HL-60 (cell line): ENCODE measurements around the gene ZCCHC2.

ENCODE experiments used
- DNase-seq, 2 experiments: peaks; one replicate each; pipeline ENCODE4 v3.0.0-alpha.2; 2010 to 2020; ENCODE audit warnings: low read depth in 1 of 2, low spot score in 1 of 2
- H3K27ac ChIP-seq: fragments of 250-450 bp; sonication (Bioruptor Pico); replicated peaks from 2 replicates; pipeline ENCODE4 v1.5.1; 2020; ENCODE audit warnings: mild to moderate bottlenecking, moderate library complexity
- H3K27me3 ChIP-seq: fragments of 250-450 bp; sonication (Bioruptor Pico); 2 replicates; pipeline ENCODE4 v1.5.1; 2021; ENCODE audit warnings: mild to moderate bottlenecking, moderate library complexity; ENCODE audit not compliant: insufficient read depth, poor library complexity, severe bottlenecking
- H3K4me3 ChIP-seq: replicated peaks from 2 replicates; pipeline ENCODE4 v1.5.1; 2011; ENCODE audit warnings: mild to moderate bottlenecking, control low read depth, low read length; ENCODE audit not compliant: insufficient read depth
- CTCF ChIP-seq: IDR thresholded peaks from one replicate; pipeline ENCODE4 v1.5.1; 2011; ENCODE audit warnings: low read length, control low read depth, inconsistent platforms; ENCODE audit not compliant: insufficient read depth
- GABPA ChIP-seq: IDR thresholded peaks from 2 replicates; pipeline ENCODE4 v1.6.1; 2012; ENCODE audit warnings: low read depth
- POLR2AphosphoS5 ChIP-seq: IDR thresholded peaks from 2 replicates; pipeline ENCODE4 v1.6.1; 2012; ENCODE audit warnings: low read depth
- REST ChIP-seq: IDR thresholded peaks from 2 replicates; pipeline ENCODE4 v1.6.1; 2012; ENCODE audit warnings: low read depth; ENCODE audit not compliant: insufficient replicate concordance
- SPI1 ChIP-seq: IDR thresholded peaks from 2 replicates; pipeline ENCODE4 v1.6.1; 2012; ENCODE audit warnings: low read depth, mild to moderate bottlenecking, borderline replicate concordance

ZCCHC2 gene

GRCh38 chr18:62603211-62603610 lies 80.4 kb downstream of the ZCCHC2 start:
- no peak overlapping the region for H3K4me3 ChIP-seq
- TF ChIP-seq SPI1 (no peak), REST (no peak), POLR2AphosphoS5 (no peak), CTCF (no peak), GABPA (no peak)

GRCh38 chr18:62603979-62604378 lies 81.2 kb downstream of the ZCCHC2 start:
- no peak for TF ChIP-seq CTCF
- TF ChIP-seq GABPA = no peak
- no peak for TF ChIP-seq SPI1
- TF ChIP-seq POLR2AphosphoS5 = no peak
- TF ChIP-seq REST = no peak
- Histone ChIP-seq H3K4me3 (no peak overlapping the region), H3K27me3 (no peaks in the 10 kb centered on the region), H3K27ac (no peak overlapping the region)
- no peak for DNase-seq

More at GRCh38 chr18:62603211-62603610, 80.4 kb downstream of the ZCCHC2 start:
- Histone ChIP-seq H3K27me3 (no peaks in the 10 kb centered on the region), H3K27ac (no peak overlapping the region)
- DNase-seq = no peak

- TF ChIP-seq REST (no peak), POLR2AphosphoS5 (no peak), CTCF (no peak), SPI1 (no peak), GABPA (no peak)
- no peak for DNase-seq
- no peaks in the 10 kb centered on the region for H3K27me3 ChIP-seq
These were observed 82.9 kb downstream of the ZCCHC2 start for GRCh38 chr18:62605685-62606084.

More at GRCh38 chr18:62605685-62606084, 82.9 kb downstream of the ZCCHC2 start:
- H3K4me3 ChIP-seq = no peak overlapping the region
- H3K27ac ChIP-seq = no peak overlapping the region
